ENCODE results near the gene ANKRD29.

GRCh38 chr18:23711426-23711825 is 48.7 kb upstream of the ANKRD29 start:
- TF ChIP-seq CTCF (IDR thresholded peaks at IDR 0.05) (no peak), POLR2A (IDR thresholded peaks at IDR 0.05) (no peak)

Data from testis (tissue), 2 donors.